GM11168 (cell line): Measurements from ENCODE around the gene ZNF208.
"Not testable (repeated sequence)": the region's sequence is repeated elsewhere in the genome, so short reads cannot be mapped to it uniquely, and the experiment has no call there.

ENCODE experiments used
- in situ Hi-C: fragments of 300-500 bp; cut with MboI; formaldehyde crosslinking; loops from one replicate; pipeline ENCODE4 v1.12.0; 2022; ENCODE audit warnings: low sequenced_read_pairs; ENCODE audit not compliant: unreplicated experiment

Gene ZNF208

GRCh38 chr19:22010437-22011143, at the start of gene ZNF208:
Gene ZNF208, minus strand, starts transcription at chr19:22010943. Its CDS starts 149 bp downstream, at chr19:22010794.
- in situ Hi-C loops = loop anchor here (25.0 kb wide), 1 partner anchor 202 kb away; no protein-coding TSS in a partner anchor

- in situ Hi-C loops = no loop called here
Observed at GRCh38 chr19:22052644-22053013, 41.9 kb upstream of the ZNF208 start.

- in situ Hi-C loops = not testable (repeated sequence)
Observed at GRCh38 chr19:22041151-22041550, 30.4 kb upstream of the ZNF208 start.

GRCh38 chr19:22030680-22031079, 19.9 kb upstream of the ZNF208 start:
- in situ Hi-C loops = no loop called here

- in situ Hi-C loops = no loop called here
Observed at GRCh38 chr19:22026687-22027086, 15.9 kb upstream of the ZNF208 start.

GRCh38 chr19:22025539-22025938, 14.8 kb upstream of the ZNF208 start:
- in situ Hi-C loops = not testable (repeated sequence)

- in situ Hi-C loops = no loop called here
Observed at GRCh38 chr19:21970466-21970865, 40.3 kb downstream of the ZNF208 start.

- in situ Hi-C loops = no loop called here
Observed at GRCh38 chr19:21947775-21948174, 63.0 kb downstream of the ZNF208 start.

GRCh38 chr19:21940684-21941083, 70.1 kb downstream of the ZNF208 start:
- in situ Hi-C loops = no loop called here

GRCh38 chr19:21934593-21934992, 76.2 kb downstream of the ZNF208 start:
- in situ Hi-C loops = loop anchor here (5.0 kb wide), 1 partner anchor 998 kb away; no protein-coding TSS in a partner anchor

GRCh38 chr19:21934131-21934530, 76.6 kb downstream of the ZNF208 start:
- in situ Hi-C loops = loop anchor here (5.0 kb wide), 1 partner anchor 998 kb away; no protein-coding TSS in a partner anchor

- in situ Hi-C loops = no loop called here
Observed at GRCh38 chr19:21922276-21922675, 88.5 kb downstream of the ZNF208 start.

- in situ Hi-C loops = no loop called here
Observed at GRCh38 chr19:21921691-21922180, 89.0 kb downstream of the ZNF208 start.

- in situ Hi-C loops = no loop called here
Observed at GRCh38 chr19:21915411-21915810, 95.3 kb downstream of the ZNF208 start.

GRCh38 chr19:21912654-21913053, 98.1 kb downstream of the ZNF208 start:
- in situ Hi-C loops = no loop called here

GRCh38 chr19:21910318-21910717, 100.4 kb downstream of the ZNF208 start:
- in situ Hi-C loops = no loop called here

- in situ Hi-C loops = no loop called here
Observed at GRCh38 chr19:21908066-21908465, 102.7 kb downstream of the ZNF208 start.

GRCh38 chr19:21907516-21907915, 103.2 kb downstream of the ZNF208 start:
- in situ Hi-C loops = no loop called here

- in situ Hi-C loops = no loop called here
Observed at GRCh38 chr19:21902571-21902970, 108.2 kb downstream of the ZNF208 start.

- in situ Hi-C loops = no loop called here
Observed at GRCh38 chr19:21901861-21902260, 108.9 kb downstream of the ZNF208 start.

GRCh38 chr19:21900401-21900800, 110.3 kb downstream of the ZNF208 start:
- in situ Hi-C loops = no loop called here

GRCh38 chr19:21891086-21891485, 119.7 kb downstream of the ZNF208 start:
- in situ Hi-C loops = no loop called here
